Upper lobe of right lung (tissue), 1 donor: ENCODE measurements around the gene GALNTL6. TPM values are rescaled to one million over a fixed set of nuclear protein-coding genes. Genes with fewer than 3 reads are reported as not detected.
A peak's percentile ranks its signal among the peaks of the same experiment; 100 is the strongest.

Experiments
- ATAC-seq: fragments of 200-7000 bp; cut with Tn5 transposase; one replicate; pipeline ENCODE4 v1.9.1; 2020; ENCODE audit warnings: mild to moderate bottlenecking, moderate library complexity
- DNase-seq: peaks from one replicate; pipeline ENCODE4 v3.0.0-alpha.2; 2020
- H3K27ac ChIP-seq: fragments of 200-600 bp; one replicate; pipeline ENCODE4 v1.8.0; 2022
- H3K27me3 ChIP-seq: fragments of 200-600 bp; one replicate; pipeline ENCODE4 v1.8.0; 2022; ENCODE audit warnings: mild to moderate bottlenecking
- H3K36me3 ChIP-seq: fragments of 200-600 bp; one replicate; pipeline ENCODE4 v1.8.0; 2022
- H3K4me1 ChIP-seq: fragments of 200-600 bp; one replicate; pipeline ENCODE4 v1.8.0; 2022
- H3K4me3 ChIP-seq: fragments of 200-600 bp; one replicate; pipeline ENCODE4 v1.8.0; 2022; ENCODE audit warnings: mild to moderate bottlenecking
- H3K9me3 ChIP-seq: fragments of 200-600 bp; one replicate; pipeline ENCODE4 v1.8.0; 2022
- CTCF ChIP-seq: fragments of 200-600 bp; IDR thresholded peaks from one replicate; pipeline ENCODE4 v1.8.0; 2022; ENCODE audit warnings: antibody characterized with exemption
- intact Hi-C: fragments of 100-400 bp; cut with DNase I; formaldehyde crosslinking; loops from one replicate; pipeline ENCODE4 v1.11.0; 2022
- total RNA-seq: library from RNA; stranded (reverse); fragmentation: NEBNext Ultra II Directional; extraction: Animal tissue kit (Norgen Biotek cat#: 25700); gene quantifications from one replicate; pipeline ENCODE4 v1.2.1, GENCODE V29; 2021
- donor health status: DM: no; HTN: yes; CAD: no; lungs with severe emphysema.

GALNTL6 gene
- total RNA-seq, 1 donor from 2014 or later: 0.20 TPM

DNA sequence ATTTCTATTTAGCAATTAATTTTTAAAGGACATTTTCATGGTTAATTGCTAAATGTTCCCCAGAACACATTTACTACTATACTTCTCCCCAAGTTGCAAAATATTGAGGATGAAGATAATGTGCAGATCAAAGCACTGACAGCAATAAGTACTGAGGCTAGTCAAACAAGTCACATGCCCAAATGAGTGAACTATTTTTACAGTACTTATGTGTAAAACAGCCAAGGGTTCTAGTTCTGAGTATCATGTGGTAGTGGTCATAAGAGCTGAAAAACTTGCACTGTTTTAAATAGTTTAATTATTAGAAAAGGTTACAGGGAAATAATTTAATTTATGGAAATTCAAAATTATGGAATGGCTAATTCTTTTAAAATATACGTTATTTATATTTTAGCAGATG is 3.8 kb downstream of the GALNTL6 start:
- peaks cover 30% of the 10 kb centered on the region for H3K27me3 ChIP-seq
- ATAC-seq: no peak
- H3K36me3 ChIP-seq: no peaks in the 10 kb centered on the region
- H3K4me3 ChIP-seq: no peak overlapping the region
- H3K27ac ChIP-seq: no peak overlapping the region
- no peaks in the 10 kb centered on the region for H3K9me3 ChIP-seq
- TF ChIP-seq CTCF: no peak
- peaks cover 2% of the 10 kb centered on the region for H3K4me1 ChIP-seq
- DNase-seq: no peak
- intact Hi-C loops: no loop called here

DNA sequence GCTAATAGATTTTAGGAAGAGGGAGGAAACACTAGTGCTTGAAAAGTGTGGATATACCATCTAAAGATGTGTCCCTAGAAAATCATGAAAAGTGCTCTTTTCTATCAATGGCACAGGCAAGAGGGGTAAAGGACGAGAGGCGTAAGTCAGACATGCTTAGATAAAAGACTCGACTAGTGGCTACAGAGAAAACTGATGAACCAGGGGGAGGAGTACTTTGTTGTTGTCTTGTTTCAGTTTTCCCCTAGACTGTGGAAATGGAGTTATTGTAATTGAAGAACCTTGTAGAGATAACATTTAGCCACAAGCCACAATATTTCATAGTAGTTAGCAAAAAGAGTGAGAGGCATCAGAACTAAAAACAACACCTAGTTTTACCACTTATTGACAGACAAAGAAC is 21.4 kb downstream of the GALNTL6 start:
- Histone ChIP-seq H3K27me3 (no peaks in the 10 kb centered on the region), H3K4me3 (no peak overlapping the region), H3K27ac (no peak overlapping the region), H3K9me3 (no peaks in the 10 kb centered on the region), H3K4me1 (no peaks in the 10 kb centered on the region), H3K36me3 (no peaks in the 10 kb centered on the region)
- no peak for ATAC-seq
- no peak for DNase-seq
- TF ChIP-seq CTCF: no peak
- intact Hi-C loops: no loop called here

DNA sequence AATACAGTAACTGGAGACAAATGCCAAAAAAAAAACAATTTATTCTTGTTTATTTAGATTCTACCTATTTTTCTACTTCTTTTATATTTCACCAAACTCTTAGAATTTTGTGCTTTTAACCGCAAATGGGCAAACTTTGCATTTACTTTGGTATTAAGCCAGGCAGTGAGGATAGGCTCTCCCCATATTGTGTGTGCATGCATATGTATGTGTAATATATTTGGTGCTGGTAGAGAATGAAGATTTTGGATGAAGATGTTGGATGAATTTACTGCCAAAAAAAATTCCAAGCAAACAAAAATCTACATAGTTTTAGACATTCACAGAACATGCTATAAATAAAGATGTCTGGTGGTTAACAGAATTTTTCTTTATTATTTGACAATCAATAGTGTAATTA is 30.3 kb downstream of the GALNTL6 start:
- no peaks in the 10 kb centered on the region for H3K9me3 ChIP-seq
- intact Hi-C loops: no loop called here
- H3K36me3 ChIP-seq: no peaks in the 10 kb centered on the region
- ATAC-seq (no peak), DNase-seq (no peak)
- no peaks in the 10 kb centered on the region for H3K27me3 ChIP-seq
- no peak overlapping the region for H3K4me3 ChIP-seq
- no peaks in the 10 kb centered on the region for H3K4me1 ChIP-seq
- H3K27ac ChIP-seq: no peak overlapping the region
- no peak for TF ChIP-seq CTCF

DNA sequence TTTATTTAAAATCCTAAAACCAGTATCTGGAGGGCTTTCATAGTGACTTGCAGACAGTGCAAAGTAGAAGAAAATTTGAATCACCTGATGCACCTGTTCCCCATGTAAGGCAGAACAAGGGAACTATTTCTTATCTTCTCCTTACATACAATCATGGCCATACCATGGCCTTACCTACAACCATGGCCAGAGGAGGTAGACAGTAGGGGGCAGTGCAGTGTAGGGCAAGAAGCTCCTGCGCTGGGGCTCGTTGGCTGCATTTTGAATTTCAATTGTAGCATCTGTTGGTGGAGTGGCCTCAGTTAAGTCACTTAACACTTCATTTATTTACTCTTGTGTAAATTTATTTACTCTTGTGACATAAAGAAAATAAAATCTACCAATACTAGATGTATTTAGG is 33.0 kb downstream of the GALNTL6 start:
- H3K36me3 ChIP-seq: no peaks in the 10 kb centered on the region
- H3K27me3 ChIP-seq: no peaks in the 10 kb centered on the region
- no peak for DNase-seq
- no peaks in the 10 kb centered on the region for H3K9me3 ChIP-seq
- TF ChIP-seq CTCF: peak; percentile 23
- H3K4me1 ChIP-seq: no peaks in the 10 kb centered on the region
- peak; percentile 54 for ATAC-seq
- H3K27ac ChIP-seq: no peak overlapping the region
- no peak overlapping the region for H3K4me3 ChIP-seq
- intact Hi-C loops: no loop called here

DNA sequence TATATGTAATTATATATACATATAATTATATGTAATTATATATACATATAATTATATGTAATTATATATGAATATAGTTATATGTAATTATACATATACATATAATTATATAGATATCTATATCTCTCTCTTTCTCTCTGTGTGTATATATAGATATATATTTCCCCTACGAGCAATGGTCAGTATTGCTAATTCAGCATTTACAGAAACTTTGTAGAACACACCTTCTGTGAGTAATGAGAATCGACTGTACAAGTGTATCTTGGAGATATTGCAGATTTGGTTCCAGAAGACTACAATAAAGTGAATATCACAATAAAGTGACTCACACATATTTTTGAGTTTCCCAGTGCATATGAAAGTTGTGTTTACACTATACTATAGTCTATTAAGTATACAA is 33.7 kb downstream of the GALNTL6 start:
- no peaks in the 10 kb centered on the region for H3K27me3 ChIP-seq
- H3K4me1 ChIP-seq: no peaks in the 10 kb centered on the region
- no peak overlapping the region for H3K27ac ChIP-seq
- DNase-seq (no peak), ATAC-seq (no peak)
- H3K9me3 ChIP-seq: no peaks in the 10 kb centered on the region
- H3K36me3 ChIP-seq: no peaks in the 10 kb centered on the region
- no peak overlapping the region for H3K4me3 ChIP-seq
- no peak for TF ChIP-seq CTCF
- intact Hi-C loops: no loop called here

- H3K27ac ChIP-seq: no peak overlapping the region
- H3K4me3 ChIP-seq: no peak overlapping the region
- intact Hi-C loops: no loop called here
- H3K4me1 ChIP-seq: no peaks in the 10 kb centered on the region
- no peaks in the 10 kb centered on the region for H3K9me3 ChIP-seq
- no peaks in the 10 kb centered on the region for H3K36me3 ChIP-seq
- TF ChIP-seq CTCF: no peak
- ATAC-seq (no peak), DNase-seq (no peak)
- H3K27me3 ChIP-seq: no peaks in the 10 kb centered on the region
Observed at GRCh38 chr4:171847751-171848150, 34.5 kb downstream of the GALNTL6 start.
